22Rv1 (cell line): ENCODE data around the gene APPL2.
"Not testable (repeated sequence)": the region's sequence is repeated elsewhere in the genome, so short reads cannot be mapped to it uniquely, and the experiment has no call there.

Experiments
- ZFX ChIP-seq: fragments of 450-650 bp; IDR thresholded peaks from 2 replicates; pipeline ENCODE4 v1.6.1; 2017; ENCODE audit warnings: antibody characterized with exemption, borderline replicate concordance
- TF ChIP-seq, protein P1 (sequence below): fragments of 450-650 bp; IDR thresholded peaks from 2 replicates; pipeline ENCODE4 v1.5.1; 2017; ENCODE audit warnings: mild to moderate bottlenecking

GRCh38 chr12:105183406-105183805, 52.6 kb downstream of the APPL2 start:
- TF ChIP-seq, protein P1, sequence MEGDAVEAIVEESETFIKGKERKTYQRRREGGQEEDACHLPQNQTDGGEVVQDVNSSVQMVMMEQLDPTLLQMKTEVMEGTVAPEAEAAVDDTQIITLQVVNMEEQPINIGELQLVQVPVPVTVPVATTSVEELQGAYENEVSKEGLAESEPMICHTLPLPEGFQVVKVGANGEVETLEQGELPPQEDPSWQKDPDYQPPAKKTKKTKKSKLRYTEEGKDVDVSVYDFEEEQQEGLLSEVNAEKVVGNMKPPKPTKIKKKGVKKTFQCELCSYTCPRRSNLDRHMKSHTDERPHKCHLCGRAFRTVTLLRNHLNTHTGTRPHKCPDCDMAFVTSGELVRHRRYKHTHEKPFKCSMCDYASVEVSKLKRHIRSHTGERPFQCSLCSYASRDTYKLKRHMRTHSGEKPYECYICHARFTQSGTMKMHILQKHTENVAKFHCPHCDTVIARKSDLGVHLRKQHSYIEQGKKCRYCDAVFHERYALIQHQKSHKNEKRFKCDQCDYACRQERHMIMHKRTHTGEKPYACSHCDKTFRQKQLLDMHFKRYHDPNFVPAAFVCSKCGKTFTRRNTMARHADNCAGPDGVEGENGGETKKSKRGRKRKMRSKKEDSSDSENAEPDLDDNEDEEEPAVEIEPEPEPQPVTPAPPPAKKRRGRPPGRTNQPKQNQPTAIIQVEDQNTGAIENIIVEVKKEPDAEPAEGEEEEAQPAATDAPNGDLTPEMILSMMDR = not testable (repeated sequence)
- TF ChIP-seq ZFX = not testable (repeated sequence)
